Transverse colon (tissue), 4 donors: ENCODE measurements around the gene TSPAN31. TPM values are rescaled to one million over a fixed set of nuclear protein-coding genes. Genes with fewer than 3 reads are reported as not detected.
A peak's percentile ranks its signal among the peaks of the same experiment; 100 is the strongest.

Experiments used
- DNase-seq: peaks from one replicate; pipeline ENCODE4 v3.0.0-alpha.2; 2019
- H3K27ac ChIP-seq, 4 donors: fragments of 200-600 bp; sonication (generic); 2 replicates each; pipeline ENCODE4 v1.5.1; 2016 to 2018; ENCODE audit warnings: inconsistent platforms in 4 of 4
- H3K27me3 ChIP-seq: fragments of 200-600 bp; sonication (generic); 2 replicates; pipeline ENCODE4 v1.5.1; 2017; ENCODE audit warnings: inconsistent platforms
- H3K36me3 ChIP-seq, 4 donors: fragments of 200-600 bp; sonication (generic); 2 replicates each; pipeline ENCODE4 v1.5.1; 2017 to 2019; ENCODE audit warnings: inconsistent platforms in 4 of 4
- H3K4me1 ChIP-seq, 4 donors: fragments of 200-600 bp; sonication (generic); 2 replicates each; pipeline ENCODE4 v1.5.1; 2017 to 2020; ENCODE audit warnings: inconsistent platforms in 4 of 4
- H3K4me3 ChIP-seq, 4 donors: fragments of 200-600 bp; sonication (generic); 1 replicate in 1 of 4; 2 replicates in 3 of 4; pipeline versions ENCODE4 v1.5.1 to v1.6.1; 2017 to 2019; ENCODE audit warnings: inconsistent platforms in 4 of 4
- H3K9me3 ChIP-seq, 2 donors: fragments of 200-600 bp; sonication (generic); 2 replicates each; pipeline ENCODE4 v1.5.1; 2017 to 2019; ENCODE audit warnings: inconsistent platforms in 2 of 2
- CTCF ChIP-seq, 5 experiments: fragments of 200-600 bp in 3 of 5; fragments of 450-650 bp in 2 of 5; sonication (generic) in 3 of 5; IDR thresholded peaks; 1 replicate in 2 of 5; 2 replicates in 3 of 5; pipeline ENCODE4 v1.5.1; 2016 to 2017; ENCODE audit warnings: antibody characterized with exemption in 5 of 5, inconsistent platforms in 3 of 5, mild to moderate bottlenecking in 2 of 5, moderate library complexity in 1 of 5
- EP300 ChIP-seq: sonication (generic); formaldehyde crosslinking; IDR thresholded peaks from one replicate; pipeline ENCODE4 v1.6.1; 2017; ENCODE audit warnings: antibody characterized with exemption, low read depth
- POLR2A ChIP-seq: fragments of 450-650 bp; IDR thresholded peaks from one replicate; pipeline ENCODE4 v1.6.1; 2016; ENCODE audit warnings: antibody characterized with exemption, mild to moderate bottlenecking, moderate library complexity
- POLR2AphosphoS5 ChIP-seq, 3 donors: sonication (generic); formaldehyde crosslinking; IDR thresholded peaks; one replicate each; pipeline ENCODE4 v1.6.1; 2016; ENCODE audit warnings: antibody characterized with exemption in 3 of 3
- WGBS, 2 donors: methylation state at CpG; one replicate each; pipeline ENCODE4 v1.1.5; 2018; ENCODE audit warnings: low coverage in 1 of 2; 5-methylcytosine and 5-hydroxymethylcytosine counted together
- in situ Hi-C, 4 donors: fragments of 200-750 bp; cut with MboI; loops; one replicate each; pipeline versions ENCODE4 v1.15.0 to v1.15.1; 2017; ENCODE audit warnings: low sequenced_read_pairs in 3 of 4, low pct_ligation_motif_present in 1 of 4, low pct_unique_long_range_greater_than_20kb in 1 of 4
- intact Hi-C: fragments of 100-400 bp; cut with DNase I; formaldehyde crosslinking; loops from one replicate; pipeline ENCODE4 v1.15.1; 2023; ENCODE audit warnings: low total_unique reads
- total RNA-seq, 4 donors: library from RNA; depleted of rRNA; stranded (reverse); fragments of >200 nt; gene quantifications; one replicate each; pipeline ENCODE4 v1.1.0, GENCODE V29; 2016

The TSPAN31 gene
- total RNA-seq, 4 donors from 2014 or later, result 20.6 to 73.3 (median 42.8) TPM

GRCh38 chr12:57750561-57751431 lies 6.0 kb downstream of the TSPAN31 start:
- Histone ChIP-seq H3K4me3 (peak overlapping the region in 3 of 4 donors; percentile 47 to 58 (median 57)), H3K36me3 (peaks cover 0 to 24% (median 6%) of the 10 kb centered on the region in 4 donors), H3K9me3 (no peaks in the 10 kb centered on the region), H3K27ac (peak overlapping the region; percentile 77 to 90 (median 87)), H3K27me3 (no peaks in the 10 kb centered on the region), H3K4me1 (peaks cover 12 to 39% (median 30%) of the 10 kb centered on the region in 4 donors)
- TF ChIP-seq POLR2A (no peak), POLR2AphosphoS5 (IDR thresholded peaks at IDR 0.05) (no peak), EP300 (no peak), CTCF (IDR thresholded peaks at IDR 0.05) (no peak)
- DNase-seq, result no peak
- 84 to 96% methylated on average over 7 to 15 of the region's 15 CpGs for WGBS, 2 donors
- intact Hi-C loops (no loop called here), in situ Hi-C loops (no loop called here)

GRCh38 chr12:57751432-57751787 lies 6.6 kb downstream of the TSPAN31 start:
- intact Hi-C loops, result no loop called here
- H3K4me1 ChIP-seq, result peaks cover 12 to 40% (median 33%) of the 10 kb centered on the region in 4 donors
- TF ChIP-seq CTCF (IDR thresholded peaks at IDR 0.05) (no peak), POLR2A (no peak), EP300 (no peak), POLR2AphosphoS5 (IDR thresholded peaks at IDR 0.05) (no peak)
- DNase-seq, result no peak
- H3K27ac ChIP-seq, result peak overlapping the region; percentile 77 to 90 (median 87)
- H3K9me3 ChIP-seq, result no peaks in the 10 kb centered on the region
- H3K27me3 ChIP-seq, result no peaks in the 10 kb centered on the region
- peak overlapping the region; percentile 47 to 76 (median 58) for H3K4me3 ChIP-seq
- peaks cover 0 to 24% (median 6%) of the 10 kb centered on the region in 4 donors for H3K36me3 ChIP-seq
- in situ Hi-C loops, result no loop called here
- 7 to 30% methylated on average over 2 to 8 of the region's 8 CpGs for WGBS, 2 donors

GRCh38 chr12:57751788-57752667 lies 7.2 kb downstream of the TSPAN31 start, which contains the start of gene CDK4:
CDK4 (minus strand) TSS chr12:57752310; CDS start chr12:57751717, 593 bp downstream.
- Histone ChIP-seq H3K4me1 (peaks cover 12 to 46% (median 39%) of the 10 kb centered on the region in 4 donors), H3K9me3 (no peaks in the 10 kb centered on the region), H3K27me3 (no peaks in the 10 kb centered on the region), H3K4me3 (peak within 1 kb of the TSS; percentile 47 to 76 (median 58)), H3K36me3 (peaks cover 0 to 21% (median 6%) of the 10 kb centered on the region in 4 donors), H3K27ac (peak within 1 kb of the TSS; percentile 77 to 90 (median 87))
- in situ Hi-C loops (no loop called here), intact Hi-C loops (no loop called here)
- TF ChIP-seq POLR2A (peak; percentile 76), EP300 (no peak), CTCF (IDR thresholded peaks at IDR 0.05) (peak in 1 of 5 experiments; percentile 9), POLR2AphosphoS5 (IDR thresholded peaks at IDR 0.05) (peak; percentile 76 to 79 (median 76))
- WGBS, 2 donors, result 0 to 1% methylated on average over 13 to 42 of the region's 58 CpGs
- peak; percentile 99 for DNase-seq

GRCh38 chr12:57752668-57753000 lies 7.8 kb downstream of the TSPAN31 start:
- H3K36me3 ChIP-seq, result peaks cover 0 to 15% (median 4%) of the 10 kb centered on the region in 4 donors
- H3K27me3 ChIP-seq, result no peaks in the 10 kb centered on the region
- no peak for TF ChIP-seq POLR2A
- no peak for TF ChIP-seq EP300
- TF ChIP-seq POLR2AphosphoS5 (IDR thresholded peaks at IDR 0.05), result no peak
- TF ChIP-seq CTCF (IDR thresholded peaks at IDR 0.05), result no peak
- DNase-seq, result no peak
- H3K9me3 ChIP-seq, result no peaks in the 10 kb centered on the region
- H3K4me3 ChIP-seq, result peak overlapping the region in 2 of 4 donors; percentile 57 to 58
- WGBS, 2 donors, result 0% methylated on average over 5 of the region's 5 CpGs; no CpG with 5 or more reads in 1 of the 2 donors
- intact Hi-C loops, result no loop called here
- peak overlapping the region; percentile 61 to 86 (median 80) for H3K27ac ChIP-seq
- peaks cover 12 to 46% (median 39%) of the 10 kb centered on the region in 4 donors for H3K4me1 ChIP-seq
- in situ Hi-C loops, result no loop called here
